K562 (cell line): ENCODE results near the gene ING5.

Experiments used
- CHD2 ChIP-seq: IDR thresholded peaks from 2 replicates; pipeline ENCODE4 v1.6.1; 2011; ENCODE audit warnings: low read depth, low read length
- IRF2 ChIP-seq: sonication (generic); formaldehyde crosslinking; IDR thresholded peaks from 2 replicates; pipeline ENCODE4 v1.8.1; 2022; ENCODE audit warnings: mild to moderate bottlenecking, missing genetic modification reagents
- ZNF143 ChIP-seq: sonication (generic); formaldehyde crosslinking; IDR thresholded peaks from 2 replicates; pipeline ENCODE4 v1.9.0; 2022; ENCODE audit warnings: mild to moderate bottlenecking, missing genetic modification reagents
- ZNF239 ChIP-seq: fragments of 250-450 bp; sonication (Bioruptor Pico); IDR thresholded peaks from 2 replicates; pipeline ENCODE4 v1.4.0; 2020; ENCODE audit warnings: mild to moderate bottlenecking
- ZNF830 ChIP-seq: fragments of 250-450 bp; sonication (Bioruptor Pico); IDR thresholded peaks from 2 replicates; pipeline ENCODE4 v1.5.0; 2021; ENCODE audit warnings: mild to moderate bottlenecking
- TF ChIP-seq, protein P1 (sequence below): sonication (generic); formaldehyde crosslinking; IDR thresholded peaks from 2 replicates; pipeline ENCODE4 v1.8.1; 2023; ENCODE audit warnings: mild to moderate bottlenecking, missing genetic modification reagents
- TF ChIP-seq, protein P2 (sequence below): sonication (generic); formaldehyde crosslinking; IDR thresholded peaks from 2 replicates; pipeline ENCODE4 v1.4.0; 2020; ENCODE audit warnings: mild to moderate bottlenecking, missing genetic modification reagents

- no peak for TF ChIP-seq CHD2
- TF ChIP-seq, protein P1, sequence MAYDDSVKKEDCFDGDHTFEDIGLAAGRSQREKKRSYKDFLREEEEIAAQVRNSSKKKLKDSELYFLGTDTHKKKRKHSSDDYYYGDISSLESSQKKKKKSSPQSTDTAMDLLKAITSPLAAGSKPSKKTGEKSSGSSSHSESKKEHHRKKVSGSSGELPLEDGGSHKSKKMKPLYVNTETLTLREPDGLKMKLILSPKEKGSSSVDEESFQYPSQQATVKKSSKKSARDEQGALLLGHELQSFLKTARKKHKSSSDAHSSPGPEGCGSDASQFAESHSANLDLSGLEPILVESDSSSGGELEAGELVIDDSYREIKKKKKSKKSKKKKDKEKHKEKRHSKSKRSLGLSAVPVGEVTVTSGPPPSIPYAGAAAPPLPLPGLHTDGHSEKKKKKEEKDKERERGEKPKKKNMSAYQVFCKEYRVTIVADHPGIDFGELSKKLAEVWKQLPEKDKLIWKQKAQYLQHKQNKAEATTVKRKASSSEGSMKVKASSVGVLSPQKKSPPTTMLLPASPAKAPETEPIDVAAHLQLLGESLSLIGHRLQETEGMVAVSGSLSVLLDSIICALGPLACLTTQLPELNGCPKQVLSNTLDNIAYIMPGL (CRISPR knock-in tag), result no peak
- TF ChIP-seq ZNF143 (CRISPR knock-in tag), result no peak
- no peak for TF ChIP-seq ZNF239 (CRISPR knock-in tag)
- TF ChIP-seq, protein P2, sequence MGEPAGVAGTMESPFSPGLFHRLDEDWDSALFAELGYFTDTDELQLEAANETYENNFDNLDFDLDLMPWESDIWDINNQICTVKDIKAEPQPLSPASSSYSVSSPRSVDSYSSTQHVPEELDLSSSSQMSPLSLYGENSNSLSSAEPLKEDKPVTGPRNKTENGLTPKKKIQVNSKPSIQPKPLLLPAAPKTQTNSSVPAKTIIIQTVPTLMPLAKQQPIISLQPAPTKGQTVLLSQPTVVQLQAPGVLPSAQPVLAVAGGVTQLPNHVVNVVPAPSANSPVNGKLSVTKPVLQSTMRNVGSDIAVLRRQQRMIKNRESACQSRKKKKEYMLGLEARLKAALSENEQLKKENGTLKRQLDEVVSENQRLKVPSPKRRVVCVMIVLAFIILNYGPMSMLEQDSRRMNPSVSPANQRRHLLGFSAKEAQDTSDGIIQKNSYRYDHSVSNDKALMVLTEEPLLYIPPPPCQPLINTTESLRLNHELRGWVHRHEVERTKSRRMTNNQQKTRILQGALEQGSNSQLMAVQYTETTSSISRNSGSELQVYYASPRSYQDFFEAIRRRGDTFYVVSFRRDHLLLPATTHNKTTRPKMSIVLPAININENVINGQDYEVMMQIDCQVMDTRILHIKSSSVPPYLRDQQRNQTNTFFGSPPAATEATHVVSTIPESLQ (CRISPR knock-in tag), result no peak
- no peak for TF ChIP-seq IRF2 (CRISPR knock-in tag)
- no peak for TF ChIP-seq ZNF830 (CRISPR knock-in tag)
Measured at GRCh38 chr2:241695651-241696050, 6.2 kb upstream of the ING5 start.
